HG02973 (cell line): ENCODE measurements around the gene MDM2.

Experiments
- ATAC-seq: cut with Tn5 transposase; IDR thresholded peaks from one replicate; pipeline ENCODE4 v1.9.1; 2021; ENCODE audit warnings: moderate library complexity; ENCODE audit not compliant: unreplicated experiment

Gene MDM2

GRCh38 chr12:68896881-68897540 lies 89.0 kb downstream of the MDM2 start:
- no peak for ATAC-seq

GRCh38 chr12:68899251-68899771 lies 91.3 kb downstream of the MDM2 start:
- no peak for ATAC-seq

- no peak for ATAC-seq
Measured at GRCh38 chr12:68900241-68900640, 92.3 kb downstream of the MDM2 start.
